ENCODE measurements around the gene HPCAL1.

The HPCAL1 gene

GRCh38 chr2:10393640-10393982, 90.9 kb downstream of the HPCAL1 start:
- no peak for DNase-seq

GRCh38 chr2:10395893-10396292, 93.2 kb downstream of the HPCAL1 start:
- no peak for DNase-seq

- no peak for DNase-seq
Measured at GRCh38 chr2:10396464-10396863, 93.8 kb downstream of the HPCAL1 start.

- DNase-seq, result no peak
Measured at GRCh38 chr2:10397297-10397875, 94.7 kb downstream of the HPCAL1 start.

- DNase-seq, result no peak
Measured at GRCh38 chr2:10397878-10398277, 95.2 kb downstream of the HPCAL1 start.

- no peak for DNase-seq
Measured at GRCh38 chr2:10398496-10398895, 95.8 kb downstream of the HPCAL1 start.

GRCh38 chr2:10399358-10399757, 96.7 kb downstream of the HPCAL1 start:
- DNase-seq, result no peak

- no peak for DNase-seq
Measured at GRCh38 chr2:10400002-10400401, 97.3 kb downstream of the HPCAL1 start.

GRCh38 chr2:10400568-10400977, 97.9 kb downstream of the HPCAL1 start:
- peak; percentile 44 for DNase-seq

- no peak for DNase-seq
Measured at GRCh38 chr2:10400978-10401951, 98.6 kb downstream of the HPCAL1 start.

GRCh38 chr2:10402062-10402585, 99.4 kb downstream of the HPCAL1 start:
- no peak for DNase-seq

- DNase-seq, result no peak
Measured at GRCh38 chr2:10402653-10403215, 100.0 kb downstream of the HPCAL1 start.

- DNase-seq, result no peak
Measured at GRCh38 chr2:10404324-10405143, 101.8 kb downstream of the HPCAL1 start.

- no peak for DNase-seq
Measured at GRCh38 chr2:10405448-10405847, 102.7 kb downstream of the HPCAL1 start.

GRCh38 chr2:10406016-10406415, 103.3 kb downstream of the HPCAL1 start:
- no peak for DNase-seq

- DNase-seq, result no peak
Measured at GRCh38 chr2:10406491-10407188, 103.9 kb downstream of the HPCAL1 start.

- DNase-seq, result no peak
Measured at GRCh38 chr2:10407432-10407831, 104.7 kb downstream of the HPCAL1 start.

GRCh38 chr2:10407841-10408648, 105.3 kb downstream of the HPCAL1 start:
- DNase-seq, result peak; percentile 79

GRCh38 chr2:10408649-10409579, 106.2 kb downstream of the HPCAL1 start:
- no peak for DNase-seq

All from SIG-M5 (cell line).